GM18517 (cell line): Measurements from ENCODE around the gene ZDHHC19.
"Not testable (repeated sequence)": the region's sequence is repeated elsewhere in the genome, so short reads cannot be mapped to it uniquely, and the experiment has no call there.

ENCODE experiments used
- ATAC-seq: cut with Tn5 transposase; IDR thresholded peaks from one replicate; pipeline ENCODE4 v1.9.1; 2021; ENCODE audit warnings: mild to moderate bottlenecking, moderate library complexity; ENCODE audit not compliant: unreplicated experiment

ZDHHC19 gene

DNA sequence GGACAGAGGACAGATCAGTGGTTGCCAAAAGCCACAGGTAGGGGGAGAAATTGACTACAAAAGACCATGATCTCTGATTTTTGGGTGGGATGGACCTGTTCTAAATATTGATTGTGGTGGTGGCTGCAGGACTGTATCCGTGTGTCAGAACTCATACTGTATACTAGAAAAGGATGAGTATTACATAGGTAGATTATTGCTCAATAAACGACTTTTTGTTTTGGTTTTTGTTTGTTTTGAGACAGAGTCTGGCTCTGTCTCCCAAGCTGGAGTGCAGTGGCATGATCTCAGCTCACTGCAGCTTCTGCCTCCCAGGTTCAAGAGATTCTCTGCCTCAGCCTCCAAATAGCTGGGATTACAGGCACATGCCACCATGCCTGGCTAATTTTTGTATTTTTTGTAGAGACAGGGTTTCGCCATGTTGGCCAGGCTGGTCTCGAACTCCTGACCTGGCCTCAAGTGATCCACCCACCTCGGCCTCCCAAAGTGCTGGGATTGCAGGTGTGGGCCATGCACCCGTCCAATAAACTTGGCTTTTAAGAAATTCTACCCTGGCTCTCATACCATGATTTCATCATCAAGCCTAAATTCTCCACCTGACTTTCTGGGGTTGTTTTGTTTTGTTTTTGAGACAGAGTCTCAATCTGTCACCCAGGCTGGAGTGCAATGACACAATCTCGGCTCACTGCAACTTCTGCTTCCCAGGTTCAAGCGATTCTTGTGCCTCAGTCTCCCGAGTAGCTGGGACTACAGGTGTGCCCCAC, 5.6 kb downstream of the ZDHHC19 start:
- ATAC-seq, result not testable (repeated sequence)

DNA sequence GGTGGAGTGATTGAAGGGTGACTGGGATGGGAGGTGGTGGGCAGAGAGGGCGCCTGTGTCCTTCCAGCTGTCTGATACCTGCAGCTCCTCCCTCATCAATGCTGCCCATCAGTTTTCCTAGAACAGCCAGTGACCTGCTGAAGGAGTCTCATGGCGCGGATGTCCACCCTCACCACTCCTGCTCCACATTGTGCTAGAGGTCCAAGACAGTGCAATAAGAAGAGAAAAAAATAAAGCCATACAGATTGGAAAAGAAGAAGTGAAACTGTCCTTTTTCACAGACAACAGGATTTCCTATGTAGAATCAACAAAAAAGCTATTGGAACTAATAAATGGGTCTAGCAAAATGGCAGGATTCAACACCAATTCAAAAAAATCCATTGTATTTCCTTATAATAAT, 7.4 kb downstream of the ZDHHC19 start:
- no peak for ATAC-seq

DNA sequence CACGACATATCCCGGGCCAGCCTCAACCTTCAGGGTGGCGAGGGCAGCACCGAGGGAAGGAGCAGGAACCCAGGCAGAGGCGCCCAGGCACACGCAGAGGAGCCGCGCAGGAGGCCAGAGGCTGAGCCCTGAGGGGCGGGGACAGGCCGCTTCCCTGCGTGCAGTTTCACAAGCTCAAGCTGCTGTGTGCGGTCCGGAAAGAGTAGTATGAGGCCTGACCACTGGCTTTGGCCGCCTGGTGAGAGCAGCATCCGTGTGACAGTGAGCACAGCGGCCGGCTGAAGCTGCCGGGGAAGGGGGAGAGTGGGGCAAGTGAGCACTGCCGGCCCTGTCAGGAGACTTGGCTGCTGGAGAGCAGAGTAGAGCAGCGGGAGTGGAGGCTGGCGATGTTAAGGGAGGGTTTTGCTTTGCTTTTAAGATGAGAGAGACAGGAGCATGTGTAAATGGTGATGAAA, 8.7 kb downstream of the ZDHHC19 start:
- peak; percentile 74 for ATAC-seq

DNA sequence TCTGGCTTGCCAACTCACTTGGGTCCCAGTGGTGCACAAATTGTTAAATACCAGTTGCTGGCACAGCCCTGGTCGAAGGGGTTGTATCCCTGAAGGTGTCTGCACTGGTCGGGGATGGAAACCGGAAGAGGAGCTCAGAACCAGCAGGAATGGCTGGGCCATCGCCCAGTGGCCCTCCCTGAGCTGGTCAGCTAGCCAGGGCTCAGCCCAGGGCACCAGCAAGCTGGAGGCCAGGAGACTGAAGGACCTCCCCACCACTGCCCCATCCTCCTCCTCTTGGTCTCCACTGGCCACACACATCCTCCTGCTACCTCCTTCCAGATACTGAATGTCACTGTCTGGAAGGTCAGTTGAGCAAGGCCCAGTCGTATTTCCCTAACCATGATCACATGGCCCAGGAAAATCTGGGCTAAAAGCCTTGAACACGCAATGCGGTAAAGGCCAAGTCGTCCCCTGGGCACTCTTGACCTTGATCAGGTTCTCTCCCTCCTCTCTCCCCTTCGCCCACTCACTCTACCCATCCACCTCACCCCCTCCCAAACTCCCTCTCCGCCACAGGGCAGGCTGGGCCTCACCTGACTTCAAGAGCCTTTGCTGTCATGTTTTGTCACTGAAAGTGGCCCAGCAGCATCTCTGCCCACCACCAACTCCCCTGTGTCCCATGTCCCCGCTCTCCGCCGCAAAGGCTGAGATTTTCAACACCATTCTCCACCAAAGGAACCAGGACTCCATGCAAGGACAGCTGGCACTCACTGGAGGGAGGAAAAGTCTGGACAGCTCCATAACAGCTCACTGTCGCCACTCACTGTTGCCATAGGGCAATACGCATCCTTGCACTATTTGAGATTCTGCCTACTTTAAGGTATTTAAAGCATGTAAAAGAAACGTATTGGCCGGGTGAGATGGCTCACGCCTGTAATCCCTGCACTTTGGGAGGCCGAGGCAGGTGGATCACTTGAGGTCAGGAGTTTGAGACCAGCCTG, 12.1 kb downstream of the ZDHHC19 start:
- ATAC-seq, result no peak

DNA sequence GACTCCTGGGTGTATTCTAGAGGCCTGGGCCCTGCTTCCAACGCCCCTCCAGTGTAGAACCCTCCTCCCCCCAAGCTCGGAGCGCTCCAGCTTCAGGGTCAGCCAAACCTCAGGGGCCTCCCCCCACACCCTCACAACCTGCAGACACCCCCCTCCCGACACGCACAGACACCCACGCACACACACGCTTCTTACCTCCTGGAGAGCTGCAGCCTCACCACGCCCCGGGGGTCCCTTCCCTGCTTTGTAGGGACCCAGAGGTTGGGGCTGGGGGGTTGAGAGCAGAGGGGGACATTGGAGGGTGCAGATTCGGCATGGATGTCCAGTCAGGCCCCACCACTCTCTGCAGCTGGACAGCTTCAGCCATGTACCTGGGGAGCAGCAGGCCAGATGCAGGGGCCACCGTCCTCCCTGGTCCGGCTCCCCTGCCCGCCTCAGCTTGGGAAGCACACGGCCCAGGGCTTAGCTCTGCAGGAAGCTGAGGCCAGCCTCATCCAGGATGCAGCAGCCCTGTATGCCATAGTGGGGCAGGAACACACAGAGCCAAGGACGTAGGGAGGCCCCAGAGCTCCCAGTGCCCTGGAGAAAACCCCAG, 13.0 kb downstream of the ZDHHC19 start:
- no peak for ATAC-seq

DNA sequence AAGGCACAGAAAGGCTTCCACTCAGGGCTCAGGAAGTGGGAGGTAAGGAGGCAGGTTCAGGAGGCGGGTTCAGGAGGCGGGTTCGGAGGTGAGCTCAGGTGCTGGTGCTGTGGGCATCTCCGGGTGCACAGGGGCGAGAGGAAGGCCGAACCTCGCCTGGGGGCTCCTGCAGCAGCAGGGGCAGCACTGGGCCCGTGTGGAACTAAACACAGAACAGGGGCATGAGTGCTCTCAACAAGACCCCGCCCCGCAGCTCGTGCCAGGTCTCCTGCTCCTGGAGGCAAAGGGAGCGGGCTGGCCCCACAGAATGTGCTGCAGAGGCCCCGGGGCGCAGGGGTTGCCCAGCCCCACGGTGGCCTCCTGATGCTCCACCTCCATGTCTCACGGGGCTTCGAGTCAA, 13.7 kb downstream of the ZDHHC19 start:
- no peak for ATAC-seq

DNA sequence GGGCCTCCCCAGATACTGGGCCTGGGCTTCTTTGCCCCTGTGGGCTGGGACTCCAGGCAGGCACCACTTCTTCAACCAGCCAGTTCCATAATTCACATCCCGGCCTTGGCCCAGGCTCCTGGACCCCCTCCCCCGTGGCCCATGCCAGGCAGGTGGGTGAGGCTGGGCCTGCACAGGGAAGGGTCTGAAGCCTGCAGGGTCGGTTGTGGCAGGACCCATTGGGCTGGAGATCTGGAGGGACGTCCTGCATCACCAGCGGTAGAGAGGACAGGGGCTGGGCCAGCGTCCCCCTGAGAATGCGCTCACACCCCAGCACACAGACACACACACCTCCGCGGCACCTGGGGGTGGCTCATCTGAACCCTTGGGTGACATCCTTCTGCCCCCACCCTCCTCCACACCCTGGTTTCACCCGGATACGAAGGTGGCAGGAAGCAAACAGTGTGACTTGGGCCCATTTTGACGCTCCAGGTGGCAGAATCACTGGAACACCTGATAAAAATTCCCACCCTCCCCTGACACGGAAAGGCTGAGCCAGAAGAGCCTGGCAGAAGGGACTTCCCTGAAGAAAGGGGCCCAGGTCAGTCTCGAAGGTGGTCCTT, 15.4 kb downstream of the ZDHHC19 start:
- no peak for ATAC-seq

DNA sequence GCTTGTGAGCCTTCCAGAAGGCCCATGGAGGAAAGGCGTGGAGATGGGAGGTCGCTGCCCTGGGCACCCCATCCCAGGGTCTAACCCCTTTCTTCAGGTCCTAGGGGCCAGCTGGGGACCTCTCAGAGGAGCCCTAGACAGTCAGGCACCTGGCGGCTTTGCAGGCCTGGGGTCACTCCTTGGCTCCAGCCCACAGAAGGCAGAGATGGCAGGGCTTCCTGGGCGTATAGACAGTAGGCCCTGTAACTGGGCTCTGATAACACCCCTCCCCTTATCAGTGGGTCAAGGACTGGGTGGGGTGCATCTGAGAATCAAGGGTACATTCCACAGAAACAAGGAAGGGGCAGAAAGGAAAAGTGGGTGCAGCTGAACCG, 16.7 kb downstream of the ZDHHC19 start:
- ATAC-seq, result no peak

DNA sequence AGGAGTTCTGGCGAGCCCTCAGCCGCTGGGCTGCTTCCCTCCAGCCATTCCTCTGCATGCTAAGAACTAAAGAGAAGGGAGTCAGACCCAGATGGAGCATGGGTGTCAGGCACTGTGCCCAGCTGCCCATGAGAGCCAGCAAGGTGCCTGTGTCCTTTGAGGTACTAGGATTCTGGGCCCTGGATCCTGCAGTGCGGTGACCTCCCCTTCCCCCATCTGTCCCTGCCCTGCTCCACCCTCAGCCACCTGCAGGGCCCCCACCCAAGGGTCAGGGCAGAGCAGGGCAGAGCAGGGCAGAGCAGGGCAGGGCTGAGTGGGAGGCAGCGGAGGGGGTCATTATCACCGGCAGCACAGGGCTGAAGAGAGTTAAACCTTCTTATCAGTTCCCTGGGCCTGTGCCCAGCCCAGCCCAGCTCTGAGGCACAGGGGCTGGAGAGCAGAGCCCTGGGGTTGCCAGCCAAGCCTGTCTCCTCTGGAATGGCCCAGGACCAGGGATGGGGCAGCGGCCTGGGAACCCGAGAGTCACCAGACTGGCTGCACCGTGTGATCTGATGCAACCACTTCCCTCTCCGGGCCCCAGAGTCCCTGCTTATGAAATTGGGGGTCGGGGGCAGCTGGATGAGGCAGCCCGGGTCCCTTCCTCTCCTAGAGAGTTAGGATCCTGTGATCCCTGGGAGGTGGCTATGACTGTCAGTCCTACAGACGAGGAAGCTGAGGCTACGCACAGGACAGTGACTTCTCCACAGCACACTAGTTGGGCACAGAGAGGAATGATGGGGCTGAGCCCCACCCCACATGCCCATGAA, 17.3 kb downstream of the ZDHHC19 start:
- no peak for ATAC-seq

DNA sequence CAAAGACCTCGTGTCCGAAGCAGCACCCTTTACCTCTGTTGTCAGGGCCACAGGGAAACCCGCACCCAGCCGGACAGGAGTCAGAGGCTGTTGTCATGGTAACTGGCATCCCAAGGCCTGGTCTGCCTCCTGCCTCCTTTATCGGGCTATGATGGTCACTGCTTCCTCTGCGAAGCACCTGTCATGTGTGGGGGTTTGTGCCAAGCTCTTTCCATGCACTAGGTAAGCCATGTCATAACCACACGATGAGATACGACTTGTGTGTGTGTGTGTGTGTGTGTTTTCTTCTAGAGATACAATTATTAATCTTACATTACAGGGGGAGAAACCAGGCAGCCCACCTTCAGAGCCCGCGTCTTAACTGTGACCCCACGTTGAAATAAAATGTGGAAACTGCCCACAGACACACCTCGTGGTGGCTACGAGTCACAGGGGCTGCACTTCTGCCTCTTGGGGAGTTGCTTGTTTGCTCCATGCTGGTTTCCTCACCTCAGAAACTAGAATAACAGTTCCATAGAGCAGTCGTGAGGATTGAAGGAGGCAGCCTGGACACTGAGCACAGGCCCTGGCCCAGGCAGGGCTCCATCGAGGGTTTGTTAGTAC, 18.0 kb downstream of the ZDHHC19 start:
- ATAC-seq, result no peak

DNA sequence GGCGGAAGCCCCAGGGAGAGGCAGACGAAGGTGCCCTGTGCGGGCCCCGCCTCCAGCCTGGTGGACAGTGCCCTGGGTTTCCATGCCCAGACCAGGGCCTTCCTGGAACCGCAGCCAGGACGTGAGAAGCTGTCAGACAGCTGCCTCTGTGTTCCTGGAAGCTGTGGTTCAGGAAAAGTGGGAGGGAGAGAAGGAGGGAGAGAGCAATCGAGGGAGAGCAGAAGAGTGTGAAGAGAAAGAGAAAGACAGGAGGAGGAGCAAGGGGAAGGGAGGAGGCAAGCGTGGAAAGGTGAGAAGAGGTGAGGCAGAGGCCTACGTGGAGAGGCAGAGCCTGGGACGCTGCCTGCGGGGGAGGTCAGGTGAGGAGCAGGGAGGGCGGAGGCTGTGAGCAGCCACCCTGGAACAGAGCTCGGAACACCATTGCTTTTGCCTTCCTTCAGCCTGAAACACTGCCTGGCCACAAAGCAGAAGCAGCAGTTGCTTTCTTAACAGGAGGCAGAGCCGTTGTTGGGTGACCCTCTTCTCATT, 18.6 kb downstream of the ZDHHC19 start:
- ATAC-seq, result peak; percentile 14

DNA sequence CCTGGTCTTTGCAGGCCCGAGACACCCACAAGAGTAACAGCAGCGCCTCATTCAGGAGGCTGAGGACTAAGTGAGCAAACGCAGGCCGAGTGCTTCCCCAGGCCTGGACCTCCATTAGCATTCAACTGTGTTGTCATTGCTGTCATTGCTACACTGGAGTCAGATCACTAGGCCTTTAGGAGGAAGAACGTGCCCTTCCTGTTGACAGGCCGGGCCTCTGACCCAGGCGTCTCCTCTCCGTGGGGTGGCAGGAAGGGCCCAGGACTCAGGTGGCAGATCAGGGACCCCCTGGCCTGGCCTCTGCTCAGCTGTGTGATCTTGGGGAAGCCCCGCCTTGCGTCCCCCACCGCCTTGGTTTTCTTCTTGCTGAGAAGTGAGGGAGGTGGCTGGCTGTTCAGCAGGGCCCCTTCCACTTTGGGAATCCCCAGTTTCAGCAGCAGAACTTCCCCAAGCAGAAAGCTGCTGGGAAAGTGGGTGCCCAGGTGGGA, 19.1 kb downstream of the ZDHHC19 start:
- peak; percentile 31 for ATAC-seq

DNA sequence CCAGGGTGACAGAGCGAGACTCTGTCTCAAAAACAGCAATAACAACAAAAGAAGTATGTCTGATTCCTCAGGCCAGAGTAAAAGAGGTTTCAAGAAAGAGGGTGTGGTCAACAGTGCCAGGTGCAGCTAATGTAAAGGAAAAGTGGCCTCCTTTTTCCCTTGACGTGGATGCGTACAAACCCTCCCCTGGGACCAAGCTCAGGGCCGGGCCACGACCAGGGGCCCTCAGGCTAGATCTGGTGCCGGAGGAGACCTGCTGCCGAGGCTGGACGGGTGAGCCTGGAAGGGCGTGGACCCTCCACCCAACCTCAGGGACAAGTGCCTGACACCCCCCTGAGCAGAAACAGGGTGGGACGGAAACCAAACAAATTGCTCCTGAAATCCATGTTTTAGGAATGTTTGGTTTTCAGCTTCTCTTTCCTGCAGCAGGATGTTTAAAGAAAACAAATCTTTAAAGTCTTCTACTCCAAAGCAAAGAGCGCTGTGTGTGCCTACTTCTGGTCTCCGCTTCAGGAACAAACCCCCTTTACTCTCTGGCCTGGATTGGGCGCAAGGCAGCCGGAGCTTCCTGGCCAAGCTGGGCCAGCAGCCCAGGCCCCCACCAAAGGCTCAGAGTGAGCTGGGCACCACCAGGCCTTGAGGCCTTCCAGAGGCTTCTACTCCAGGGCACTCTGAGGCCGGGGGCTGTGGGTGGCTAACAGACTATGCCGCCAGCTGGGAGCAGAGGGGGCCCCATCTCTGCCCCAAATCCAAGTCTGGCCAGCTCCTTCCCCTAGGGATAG, 21.4 kb downstream of the ZDHHC19 start:
- no peak for ATAC-seq

DNA sequence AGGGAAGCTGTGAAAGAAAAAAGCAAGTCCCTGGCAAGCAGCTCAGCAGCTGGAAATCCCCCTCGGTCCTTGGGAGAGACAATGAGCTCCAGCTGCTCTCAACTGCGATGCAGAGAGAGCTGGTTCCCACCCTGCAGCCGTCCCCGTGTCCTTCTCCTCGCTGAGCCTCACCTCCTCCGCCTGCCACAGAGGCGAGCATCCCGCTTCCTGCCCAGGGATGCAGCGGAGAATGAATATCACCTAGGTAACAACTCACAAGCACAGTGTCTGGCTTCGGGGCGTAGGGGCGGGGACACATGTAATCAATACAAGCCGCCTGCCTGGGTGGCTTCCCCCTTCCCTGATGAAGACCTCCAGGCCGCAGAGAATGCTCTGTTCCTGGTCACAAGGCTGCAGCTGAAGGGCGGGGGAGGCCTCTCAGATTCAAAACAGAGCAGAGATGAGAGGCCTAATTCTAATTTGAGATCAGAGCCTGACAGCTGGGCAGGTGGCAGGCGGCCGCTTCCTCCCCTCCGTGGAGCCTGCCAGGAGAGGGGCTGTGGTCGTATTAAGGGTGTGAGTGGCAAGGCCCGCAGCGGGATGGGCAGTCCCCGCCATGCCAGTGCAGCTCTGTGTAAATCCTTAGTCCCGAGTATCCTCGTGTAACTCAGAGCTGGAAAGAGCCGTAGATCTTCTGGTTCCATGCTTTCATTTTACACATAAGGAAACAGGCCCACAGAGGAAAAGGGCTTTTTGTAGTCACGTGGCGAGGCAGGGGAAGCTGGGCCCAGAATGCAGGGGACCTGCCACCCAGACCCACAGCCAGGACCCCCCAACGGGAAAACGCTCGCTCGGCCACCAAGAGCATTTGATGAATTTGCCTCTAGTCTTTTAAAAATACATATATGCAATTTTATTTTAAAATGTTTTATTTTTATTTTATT, 24.3 kb downstream of the ZDHHC19 start:
- peak; percentile 47 for ATAC-seq

DNA sequence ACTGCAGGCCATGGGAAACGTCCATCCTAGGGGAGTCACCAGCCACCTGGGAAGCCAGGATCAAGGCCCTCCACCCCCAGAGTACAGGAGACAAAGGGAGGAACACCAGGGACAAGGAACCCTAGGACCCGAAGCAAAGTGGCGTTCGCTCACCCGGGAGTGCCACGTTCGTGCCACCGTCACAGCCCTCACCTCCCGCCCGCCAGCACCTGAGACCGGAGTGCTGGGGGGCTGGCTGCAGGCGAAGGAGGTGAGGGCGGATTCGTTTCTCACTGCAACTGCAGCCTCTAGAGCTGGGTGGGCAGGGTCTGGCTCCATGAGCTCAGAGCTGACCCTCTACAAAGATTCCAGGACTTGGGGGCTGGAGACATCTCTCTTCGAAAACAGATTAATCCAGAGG, 26.3 kb downstream of the ZDHHC19 start:
- no peak for ATAC-seq

DNA sequence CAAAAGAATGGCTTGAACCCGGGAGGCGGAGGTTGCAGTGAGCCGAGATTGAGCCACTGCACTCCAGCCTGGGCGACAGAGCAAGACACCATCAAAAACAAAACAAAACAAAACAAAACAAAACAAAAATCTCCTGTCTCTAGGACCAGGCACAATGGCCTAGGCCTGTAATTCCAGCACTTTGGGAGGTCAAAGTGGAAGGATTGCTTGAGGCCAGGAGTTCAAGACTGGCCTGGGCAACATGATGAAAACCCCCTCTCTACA, 27.1 kb downstream of the ZDHHC19 start:
- ATAC-seq, result not testable (repeated sequence)

DNA sequence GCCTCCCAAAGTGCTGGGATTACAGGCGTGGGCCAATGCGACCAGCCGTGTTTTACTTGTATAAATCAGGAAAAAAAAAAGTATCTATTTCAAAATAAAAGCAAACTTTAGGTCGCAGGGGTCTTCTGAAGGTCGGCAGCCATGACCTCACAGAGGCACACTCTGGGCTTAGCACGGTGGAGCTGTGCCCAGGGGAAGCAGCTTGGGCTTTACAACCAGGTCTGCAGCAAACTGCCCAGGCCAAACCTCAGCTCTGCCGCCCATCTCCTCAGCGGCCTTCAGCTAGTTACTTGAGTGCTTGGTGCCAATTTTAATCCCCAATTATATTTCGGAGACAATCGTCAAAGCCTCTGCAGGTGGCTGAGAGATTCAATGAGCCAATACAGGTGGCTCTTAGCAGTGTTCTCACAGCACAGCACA, 30.1 kb downstream of the ZDHHC19 start:
- ATAC-seq, result no peak

DNA sequence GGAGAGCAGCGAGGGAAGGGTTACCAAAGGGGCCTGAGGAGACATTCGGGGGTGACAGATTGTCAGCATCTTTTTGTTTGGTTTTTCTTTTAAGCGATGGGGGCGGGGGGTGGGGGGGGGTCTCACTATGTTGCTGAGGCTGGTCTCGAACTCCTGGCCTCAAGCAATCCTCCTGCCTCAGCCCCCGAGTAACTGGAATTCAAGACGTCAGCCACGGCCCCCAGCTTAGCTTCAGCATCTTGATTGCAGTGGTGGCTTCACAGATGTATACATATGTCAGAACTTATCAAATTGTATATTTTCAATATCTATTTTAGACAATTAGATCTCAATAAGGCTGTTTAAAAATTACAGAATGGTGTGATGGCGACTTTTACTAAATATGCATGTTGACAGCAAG, 30.9 kb downstream of the ZDHHC19 start:
- no peak for ATAC-seq
